Myocyte (in vitro differentiated cells): ENCODE measurements around the gene CMC1. TPM values are rescaled to one million over a fixed set of nuclear protein-coding genes. Genes with fewer than 3 reads are reported as not detected.

Experiments used
- DNase-seq: peaks from one replicate; pipeline ENCODE4 v3.0.0-alpha.2; 2012; ENCODE audit warnings: low read depth
- total RNA-seq: library from RNA; depleted of rRNA; stranded (reverse); fragments of >200 nt; gene quantifications from 2 replicates; pipeline ENCODE4 v1.2.3, GENCODE V29; 2014

The CMC1 gene
- total RNA-seq, 1 donor from 2014 or later = 13.7 TPM

- no peak for DNase-seq
Observed at GRCh38 chr3:28349469-28350000, 108.1 kb downstream of the CMC1 start.

Other genes with a start within 250 kb of the CMC1 start
- gene ZCWPW2, start 107.1 kb downstream of the CMC1 start, total RNA-seq = 0.64 and 0.83 TPM in 2 replicates
- gene AZI2, start 107.2 kb downstream of the CMC1 start, total RNA-seq = 68.9 and 93.9 TPM in 2 replicates